Measurements from ENCODE around the gene WDR35. TPM values are rescaled to one million over a fixed set of nuclear protein-coding genes. Genes with fewer than 3 reads are reported as not detected.

The WDR35 gene
- total RNA-seq, 1 experiment from 2014 or later: 16.7 TPM

DNA sequence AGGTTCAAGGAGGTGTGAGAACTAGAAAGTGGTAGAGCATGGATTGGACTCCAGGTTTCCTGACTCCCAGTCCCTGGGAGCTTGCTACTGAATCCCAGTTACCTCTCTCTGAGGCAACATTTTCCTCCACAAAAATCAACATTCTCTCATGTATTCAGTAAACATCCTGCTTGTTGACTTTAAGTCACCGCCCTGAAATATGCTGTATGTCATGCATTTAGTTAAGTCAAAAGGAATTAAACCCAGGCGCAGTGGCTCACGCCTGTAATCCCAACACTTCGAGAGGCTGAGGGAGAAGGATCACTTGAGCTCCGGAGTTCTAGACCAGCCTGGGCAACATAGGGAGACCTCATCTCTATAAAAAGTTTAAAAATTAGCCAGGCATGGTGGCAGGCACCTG, 18.8 kb upstream of the WDR35 start:
- Histone ChIP-seq H2AK5ac (ENCODE audit: insufficient read length, low read length) (no peak overlapping the region), H4K8ac (replicated peaks; ENCODE audit: insufficient read length, low read depth, low read length) (no peak overlapping the region), H3T11ph (ENCODE audit: low read length) (no peak overlapping the region), H3K4me2 (ENCODE audit: insufficient read depth, insufficient read length, low read length) (no peak overlapping the region), H3K9me3 (ENCODE audit: control insufficient read depth, low read depth, low read length) (no peaks in the 10 kb centered on the region), H2BK12ac (ENCODE audit: insufficient read length, low read depth, low read length) (no peak overlapping the region), H2BK20ac (ENCODE audit: low read depth, low read length, poor library complexity, severe bottlenecking) (no peak overlapping the region), H3K9ac (ENCODE audit: extremely low read depth, insufficient read length, low read length) (no peak overlapping the region), H2AFZ (ENCODE audit: low read length) (no peak overlapping the region), H3K79me2 (ENCODE audit: insufficient read depth, low read length) (no peaks in the 10 kb centered on the region), H3K56ac (ENCODE audit: insufficient read length, low read depth, low read length) (no peak overlapping the region), H4K20me1 (ENCODE audit: control insufficient read depth, insufficient read depth, insufficient read length) (no peaks in the 10 kb centered on the region), H2BK15ac (ENCODE audit: low read depth, low read length) (no peak overlapping the region), H4K91ac (ENCODE audit: insufficient read length, low read depth, low read length) (no peak overlapping the region), H3K27me3 (ENCODE audit: insufficient read depth, low read length) (no peaks in the 10 kb centered on the region; the same call in 1 of the 2 replicates), H3K23ac (ENCODE audit: insufficient read length, low read depth, low read length) (no peak overlapping the region), H2BK5ac (ENCODE audit: insufficient read length, low read length) (no peak overlapping the region), H3K4ac (ENCODE audit: low read depth, low read length) (no peak overlapping the region), H3K4me1 (ENCODE audit: insufficient read depth, low read length) (peaks cover 4% of the 10 kb centered on the region; the same call in 1 of the 2 replicates), H3K27ac (ENCODE audit: insufficient read length, low read depth, low read length) (no peak overlapping the region), H3K79me1 (ENCODE audit: insufficient read depth, low read depth, low read length, poor library complexity, severe bottlenecking) (no peaks in the 10 kb centered on the region), H4K5ac (ENCODE audit: insufficient read length, low read depth, low read length) (no peak overlapping the region), H3K23me2 (ENCODE audit: insufficient read length, low read depth, low read length, poor library complexity, severe bottlenecking) (peaks cover 12% of the 10 kb centered on the region), H2BK120ac (ENCODE audit: low read depth, low read length, poor library complexity, severe bottlenecking) (no peak overlapping the region), H3K18ac (ENCODE audit: insufficient read length, low read depth, low read length) (no peak overlapping the region), H3K14ac (ENCODE audit: insufficient read depth, low read length) (no peak overlapping the region)
- no peaks in the 10 kb centered on the region for H3K36me3 Mint-ChIP-seq (ENCODE audit: insufficient read depth in 1 of 3, low read depth in 3 of 3)
- no peak for TF ChIP-seq CTCF (conservative IDR thresholded peaks at IDR 0.05)
- no peaks in the 10 kb centered on the region for H3K9me3 Mint-ChIP-seq
- H3K4me3 Mint-ChIP-seq: no peak overlapping the region
- WGBS (ENCODE audit: extremely low coverage, insufficient read length, low lambda C conversion rate): no CpG with 5 or more reads among the region's 5 CpGs
- no peak overlapping the region for H3K27ac Mint-ChIP-seq
- DNase-seq: no peak
- H3K27me3 Mint-ChIP-seq (ENCODE audit: low read depth): peaks cover 17% of the 10 kb centered on the region
- H3K4me1 Mint-ChIP-seq: peaks cover 13 to 19% of the 10 kb centered on the region in 2 experiments

Data from H9 (cell line).